Measurements from ENCODE around the gene GIGYF2. TPM values are rescaled to one million over a fixed set of nuclear protein-coding genes. Genes with fewer than 3 reads are reported as not detected.

Gene GIGYF2
- total RNA-seq, 1 experiment from 2014 or later: 60.6 TPM

GRCh38 chr2:232861353-232861752 lies 164.2 kb downstream of the GIGYF2 start:
- Histone ChIP-seq H3K27ac (ENCODE audit: low read depth, low read length) (no peak overlapping the region), H3K36me3 (ENCODE audit: control insufficient read depth in 1 of 2, insufficient read depth in 2 of 2, low read length in 2 of 2) (peaks cover 12 to 20% of the 10 kb centered on the region in 2 experiments; a peak in 2 of 4 replicates), H3K4me1 (ENCODE audit: control insufficient read depth in 1 of 2, insufficient read depth in 2 of 2, low read length in 2 of 2) (peaks cover 9 to 15% of the 10 kb centered on the region in 2 experiments), H3K4me2 (ENCODE audit: low read length) (no peak overlapping the region), H3K9ac (ENCODE audit: low read length) (no peak overlapping the region), H3K9me2 (ENCODE audit: insufficient read depth) (no peaks in the 10 kb centered on the region), H4K20me1 (ENCODE audit: insufficient read depth) (no peaks in the 10 kb centered on the region; the same call in 1 of the 2 replicates), H3K9me3 (ENCODE audit: control insufficient read depth in 1 of 2, insufficient read depth in 1 of 2, low read depth in 1 of 2, low read length in 2 of 2) (no peaks in the 10 kb centered on the region), H3K79me2 (ENCODE audit: insufficient read depth, low read length) (no peaks in the 10 kb centered on the region), H2AFZ (ENCODE audit: low read depth, low read length, poor library complexity, severe bottlenecking) (no peak overlapping the region), H3K4me3 (replicated peaks in 1 of 2; ENCODE audit: low read depth in 1 of 2, low read length in 2 of 2) (no peak overlapping the region), H3K27me3 (ENCODE audit: insufficient read depth, low read length) (no peaks in the 10 kb centered on the region)
- ChIA-PET POLR2A (no interaction called here), CTCF (interaction anchor here (2.1 kb wide), 1 partner anchor 168 kb away, joined by 7 read pairs; no protein-coding TSS in a partner anchor), RAD21 (ENCODE audit: low non-redundant PET in 1 of 2, low total read pairs in 2 of 2, uncharacterized antibody in 2 of 2, unreplicated experiment in 2 of 2) (no interaction called here)
- ATAC-seq: no peak
- no peak for TF ChIP-seq ZBTB33 (IDR thresholded peaks at IDR 0.05; ENCODE audit: extremely low read depth, insufficient replicate concordance, low read length)
- TF ChIP-seq SRF (IDR thresholded peaks at IDR 0.05; ENCODE audit: low read depth): no peak
- TF ChIP-seq EGR1 (IDR thresholded peaks at IDR 0.05; ENCODE audit: low read depth): no peak
- no peak for TF ChIP-seq REST (IDR thresholded peaks at IDR 0.05; ENCODE audit: low read depth)
- TF ChIP-seq, protein P1, sequence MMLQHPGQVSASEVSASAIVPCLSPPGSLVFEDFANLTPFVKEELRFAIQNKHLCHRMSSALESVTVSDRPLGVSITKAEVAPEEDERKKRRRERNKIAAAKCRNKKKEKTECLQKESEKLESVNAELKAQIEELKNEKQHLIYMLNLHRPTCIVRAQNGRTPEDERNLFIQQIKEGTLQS (IDR thresholded peaks at IDR 0.05): no peak
- no peak for TF ChIP-seq ZFX (IDR thresholded peaks at IDR 0.05)
- TF ChIP-seq POLR2A (IDR thresholded peaks at IDR 0.05; ENCODE audit: borderline replicate concordance, extremely low read depth, insufficient read depth, insufficient read length): no peak
- TF ChIP-seq FOSL1 (IDR thresholded peaks at IDR 0.05; ENCODE audit: low read depth): no peak
- TF ChIP-seq ELF1 (IDR thresholded peaks at IDR 0.05; ENCODE audit: borderline replicate concordance, low read depth): no peak
- no peak for TF ChIP-seq POLR2AphosphoS5 (IDR thresholded peaks at IDR 0.05; ENCODE audit: low read depth, low read length)
- no TSS peak for BruUV-seq (replicated peaks)
- intact Hi-C loops (cut with micrococcal nuclease): no loop called here
- DNase-seq (ENCODE audit: low read depth, low spot score): no peak

Data from HCT116 (cell line).